ENCODE measurements around the gene MARCHF9.

The MARCHF9 gene

GRCh38 chr12:57726884-57727757 lies 27.8 kb upstream of the MARCHF9 start:
- peak overlapping the region; percentile 96 for H3K27ac ChIP-seq
- TF ChIP-seq ZFX (IDR thresholded peaks at IDR 0.05; ENCODE audit: borderline replicate concordance) (no peak), CTCF (IDR thresholded peaks at IDR 0.05) (0 out of 2 replicates have a peak, but pooled peaks have one; percentile 4)

DNA sequence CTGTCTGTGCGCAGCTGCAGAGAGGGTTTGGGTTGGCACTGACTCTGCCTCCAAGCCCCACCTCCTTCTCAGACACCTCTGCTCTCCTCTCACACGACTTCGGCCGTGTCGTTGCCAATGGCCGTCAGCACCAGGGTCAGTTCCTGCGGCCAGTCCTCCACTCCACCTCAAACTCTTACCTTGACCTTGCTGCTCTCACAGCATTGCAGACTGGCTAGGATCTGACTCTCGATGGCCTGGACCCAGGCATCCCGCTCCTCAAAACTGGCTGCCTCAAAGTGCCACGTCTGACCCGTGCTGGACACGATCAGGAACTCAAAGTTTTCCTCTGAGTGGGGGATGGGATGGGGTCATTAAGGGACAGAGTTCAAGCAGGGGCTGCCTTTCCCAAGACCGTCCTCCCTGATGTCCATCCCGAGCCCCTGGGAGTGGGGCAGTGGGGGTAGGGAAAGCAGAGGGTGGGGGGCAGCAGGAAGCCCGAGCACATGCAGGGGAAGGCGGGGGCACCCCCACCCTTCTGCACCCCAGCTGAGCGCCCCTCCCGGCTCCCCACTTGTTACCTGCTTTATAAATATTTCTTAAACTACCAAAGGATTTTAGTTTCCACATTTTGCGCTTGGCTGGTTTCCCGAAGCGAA lies 27.0 kb upstream of the MARCHF9 start:
- TF ChIP-seq CTCF (IDR thresholded peaks at IDR 0.05) (no peak), ZFX (IDR thresholded peaks at IDR 0.05; ENCODE audit: borderline replicate concordance) (no peak)

DNA sequence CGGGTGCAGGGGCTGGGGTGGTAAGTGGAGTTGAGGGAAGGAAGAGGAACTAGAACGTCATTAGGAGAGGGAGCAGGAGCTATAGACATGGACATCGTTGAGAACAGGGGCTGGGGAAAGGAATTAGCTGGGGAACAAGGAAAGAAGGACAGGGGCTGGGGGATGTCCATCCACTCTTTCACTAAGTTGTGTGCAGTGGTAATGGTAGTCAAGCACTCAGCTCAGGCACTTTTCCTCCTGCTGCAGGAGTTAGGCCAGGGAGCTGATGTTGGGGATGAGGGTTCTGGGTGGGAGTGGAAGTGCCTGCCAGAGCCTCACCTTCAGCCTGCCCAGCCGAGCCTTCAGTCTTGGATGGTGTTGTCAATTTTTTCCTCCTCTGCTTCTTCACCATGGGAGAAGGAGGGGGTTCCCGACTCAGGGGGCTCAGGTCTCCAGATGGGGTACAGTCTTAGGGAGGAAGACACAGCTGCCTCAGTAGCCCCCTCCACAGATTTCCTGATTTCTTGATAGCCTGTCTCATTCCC lies 25.5 kb upstream of the MARCHF9 start:
- H3K27ac ChIP-seq: no peak overlapping the region
- TF ChIP-seq CTCF (IDR thresholded peaks at IDR 0.05) (no peak), ZFX (IDR thresholded peaks at IDR 0.05; ENCODE audit: borderline replicate concordance) (no peak)

More for the DNA sequence above, 27.0 kb upstream of the MARCHF9 start:
- peak overlapping the region; percentile 96 for H3K27ac ChIP-seq

DNA sequence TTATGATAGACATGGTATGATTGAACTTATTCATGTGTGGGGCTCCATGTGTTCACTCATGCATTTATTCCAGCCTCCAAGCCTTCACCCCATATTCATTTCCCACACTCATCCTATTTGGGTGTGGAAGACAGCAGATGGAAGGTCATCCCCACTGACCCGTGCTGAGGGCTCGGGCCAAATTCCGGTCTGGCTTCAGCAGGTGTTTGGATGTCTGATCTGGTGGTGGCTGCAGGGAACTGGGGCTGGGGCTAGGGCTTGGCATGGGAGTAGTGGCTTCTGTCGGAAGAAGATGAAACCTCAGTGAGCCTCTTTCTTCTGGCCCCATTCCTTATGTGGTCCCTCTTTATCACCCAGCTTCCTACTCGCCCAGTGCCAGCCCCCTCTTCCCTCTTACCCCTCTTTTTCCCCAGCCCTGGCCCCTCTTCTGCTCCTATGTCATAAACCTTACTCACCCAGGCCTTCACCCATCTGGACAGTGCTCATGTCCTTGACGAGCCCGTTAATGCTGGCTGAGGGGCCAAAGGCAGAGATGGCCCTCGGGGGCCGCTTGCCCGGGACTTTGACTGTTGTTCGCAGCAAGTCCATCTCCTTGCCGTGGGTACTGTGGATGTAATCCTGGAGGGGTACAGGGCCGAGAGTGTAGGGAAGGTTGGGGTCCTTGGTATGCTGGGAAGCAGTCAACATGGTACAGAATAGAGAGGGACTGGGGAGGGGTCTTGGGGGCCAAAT lies 24.4 kb upstream of the MARCHF9 start:
- no peak for TF ChIP-seq CTCF (IDR thresholded peaks at IDR 0.05)
- TF ChIP-seq ZFX (IDR thresholded peaks at IDR 0.05; ENCODE audit: borderline replicate concordance): no peak
- no peak overlapping the region for H3K27ac ChIP-seq

- no peak for TF ChIP-seq ZFX (IDR thresholded peaks at IDR 0.05; ENCODE audit: borderline replicate concordance)
- TF ChIP-seq CTCF (IDR thresholded peaks at IDR 0.05): no peak
- H3K27ac ChIP-seq: no peak overlapping the region
Observed at GRCh38 chr12:57731411-57732080, 23.4 kb upstream of the MARCHF9 start.

DNA sequence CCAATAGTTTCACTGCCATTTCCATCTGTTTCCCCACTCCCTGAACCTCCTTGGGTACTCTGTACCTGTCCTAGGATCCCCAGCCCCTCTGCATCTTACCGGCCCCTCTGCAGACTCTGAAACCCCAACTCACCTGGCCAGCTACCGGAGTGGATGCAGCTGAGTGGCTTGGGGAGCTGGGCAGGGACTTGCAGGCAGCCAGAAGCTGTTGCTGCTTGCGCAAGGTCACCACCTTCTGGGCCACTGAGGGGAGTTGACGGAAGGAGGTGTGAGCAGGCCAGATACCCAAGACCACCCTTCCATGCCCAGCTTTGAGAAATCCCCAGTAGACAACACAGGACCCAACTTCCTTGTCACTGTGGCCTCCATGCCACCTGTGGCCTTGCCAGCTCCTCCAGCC lies 22.6 kb upstream of the MARCHF9 start:
- TF ChIP-seq ZFX (IDR thresholded peaks at IDR 0.05; ENCODE audit: borderline replicate concordance) (no peak), CTCF (IDR thresholded peaks at IDR 0.05) (no peak)
- no peak overlapping the region for H3K27ac ChIP-seq
